GM19467 (cell line): Measurements from ENCODE around the gene AAK1.
"Not testable (repeated sequence)": the region's sequence is repeated elsewhere in the genome, so short reads cannot be mapped to it uniquely, and the experiment has no call there.

Source experiments
- ATAC-seq: cut with Tn5 transposase; IDR thresholded peaks from one replicate; pipeline ENCODE4 v1.9.1; 2021; ENCODE audit warnings: mild to moderate bottlenecking, moderate library complexity; ENCODE audit not compliant: unreplicated experiment

AAK1 gene

GRCh38 chr2:69643602-69644505 is at the start of gene AAK1:
Gene AAK1 (minus strand): TSS chr2:69643739. CDS start chr2:69643040, 699 bp downstream.
- ATAC-seq: peak; percentile 41

GRCh38 chr2:69692424-69692823 is 48.9 kb upstream of the AAK1 start:
- ATAC-seq: no peak

- ATAC-seq: no peak
Observed at GRCh38 chr2:69689969-69690368, 46.4 kb upstream of the AAK1 start.

- no peak for ATAC-seq
Observed at GRCh38 chr2:69689466-69689865, 45.9 kb upstream of the AAK1 start.

- no peak for ATAC-seq
Observed at GRCh38 chr2:69687971-69688611, 44.6 kb upstream of the AAK1 start.

- ATAC-seq: no peak
Observed at GRCh38 chr2:69686813-69687212, 43.3 kb upstream of the AAK1 start.

- ATAC-seq: peak; percentile 66
Observed at GRCh38 chr2:69685321-69686048, 41.9 kb upstream of the AAK1 start.

GRCh38 chr2:69683170-69683971 is 39.8 kb upstream of the AAK1 start:
- ATAC-seq: no peak

- no peak for ATAC-seq
Observed at GRCh38 chr2:69682525-69682924, 39.0 kb upstream of the AAK1 start.

- no peak for ATAC-seq
Observed at GRCh38 chr2:69680001-69680675, 36.6 kb upstream of the AAK1 start.

GRCh38 chr2:69677914-69678313 is 34.4 kb upstream of the AAK1 start:
- ATAC-seq: no peak

- ATAC-seq: no peak
Observed at GRCh38 chr2:69676146-69676545, 32.6 kb upstream of the AAK1 start.

- ATAC-seq: no peak
Observed at GRCh38 chr2:69674316-69674670, 30.8 kb upstream of the AAK1 start.

- not testable (repeated sequence) for ATAC-seq
Observed at GRCh38 chr2:69673098-69673497, 29.6 kb upstream of the AAK1 start.

GRCh38 chr2:69669666-69670065 is 26.1 kb upstream of the AAK1 start:
- no peak for ATAC-seq

- ATAC-seq: no peak
Observed at GRCh38 chr2:69668598-69668997, 25.1 kb upstream of the AAK1 start.

GRCh38 chr2:69667805-69668382 is 24.4 kb upstream of the AAK1 start:
- ATAC-seq: no peak

GRCh38 chr2:69665152-69665551 is 21.6 kb upstream of the AAK1 start:
- no peak for ATAC-seq

- no peak for ATAC-seq
Observed at GRCh38 chr2:69663860-69664259, 20.3 kb upstream of the AAK1 start.

- ATAC-seq: not testable (repeated sequence)
Observed at GRCh38 chr2:69662547-69662946, 19.0 kb upstream of the AAK1 start.
